Mucosa of descending colon (tissue), 3 donors: ENCODE results near the gene SLC7A5. TPM values are rescaled to one million over a fixed set of nuclear protein-coding genes. Genes with fewer than 3 reads are reported as not detected.
"Not testable (repeated sequence)": the region's sequence is repeated elsewhere in the genome, so short reads cannot be mapped to it uniquely, and the experiment has no call there.

Experiments used
- ATAC-seq: fragments of 200-7000 bp; cut with Tn5 transposase; one replicate; pipeline ENCODE4 v1.9.1; 2020; ENCODE audit warnings: mild to moderate bottlenecking, moderate library complexity
- DNase-seq, 3 donors: peaks; one replicate each; pipeline ENCODE4 v3.0.0-alpha.2; 2020
- H3K36me3 ChIP-seq: fragments of 200-600 bp; one replicate; pipeline ENCODE4 v1.8.0; 2021; ENCODE audit warnings: low read depth, mild to moderate bottlenecking
- H3K4me1 ChIP-seq: fragments of 200-600 bp; one replicate; pipeline ENCODE4 v1.8.0; 2021; ENCODE audit warnings: low read depth, mild to moderate bottlenecking
- H3K4me3 ChIP-seq: fragments of 200-600 bp; one replicate; pipeline ENCODE4 v1.8.0; 2021; ENCODE audit warnings: mild to moderate bottlenecking
- H3K9me3 ChIP-seq: fragments of 200-600 bp; one replicate; pipeline ENCODE4 v1.8.0; 2021; ENCODE audit warnings: mild to moderate bottlenecking
- intact Hi-C, 2 donors: fragments of 100-400 bp; cut with DNase I in 1 of 2; cut with micrococcal nuclease in 1 of 2; formaldehyde crosslinking; loops; one replicate each; pipeline versions ENCODE4 v1.11.0 to v1.11.1; 2022; cut with DNase I, micrococcal nuclease
- total RNA-seq, 3 donors: library from RNA; stranded (reverse); fragmentation: NEBNext Ultra II Directional in 2 of 3; extraction: Animal tissue kit (Norgen Biotek cat#: 25700) in 2 of 3; gene quantifications; one replicate each; pipeline versions ENCODE4 v1.2.1 to v1.2.4, GENCODE V29; 2021 to 2023
- TF ChIP-seq, protein P1 (sequence below): fragments of 200-600 bp; IDR thresholded peaks from one replicate; pipeline ENCODE4 v1.8.0; 2022; ENCODE audit warnings: antibody characterized with exemption, mild to moderate bottlenecking
- donor health status: DM: no; HTN: no; CAD: no; lungs with moderate emphysema.
- donor health status: DM: no; HTN: no; CAD: no.
- donor health status: DM: no; HTN: yes; CAD: no.

The SLC7A5 gene
- total RNA-seq, 3 donors from 2014 or later: 1.9 to 13.7 (median 8.1) TPM

- H3K36me3 ChIP-seq: no peaks in the 10 kb centered on the region
- no peaks in the 10 kb centered on the region for H3K4me1 ChIP-seq
- intact Hi-C loops: no loop called here
- ATAC-seq (no peak), DNase-seq (no peak)
- TF ChIP-seq, protein P1, sequence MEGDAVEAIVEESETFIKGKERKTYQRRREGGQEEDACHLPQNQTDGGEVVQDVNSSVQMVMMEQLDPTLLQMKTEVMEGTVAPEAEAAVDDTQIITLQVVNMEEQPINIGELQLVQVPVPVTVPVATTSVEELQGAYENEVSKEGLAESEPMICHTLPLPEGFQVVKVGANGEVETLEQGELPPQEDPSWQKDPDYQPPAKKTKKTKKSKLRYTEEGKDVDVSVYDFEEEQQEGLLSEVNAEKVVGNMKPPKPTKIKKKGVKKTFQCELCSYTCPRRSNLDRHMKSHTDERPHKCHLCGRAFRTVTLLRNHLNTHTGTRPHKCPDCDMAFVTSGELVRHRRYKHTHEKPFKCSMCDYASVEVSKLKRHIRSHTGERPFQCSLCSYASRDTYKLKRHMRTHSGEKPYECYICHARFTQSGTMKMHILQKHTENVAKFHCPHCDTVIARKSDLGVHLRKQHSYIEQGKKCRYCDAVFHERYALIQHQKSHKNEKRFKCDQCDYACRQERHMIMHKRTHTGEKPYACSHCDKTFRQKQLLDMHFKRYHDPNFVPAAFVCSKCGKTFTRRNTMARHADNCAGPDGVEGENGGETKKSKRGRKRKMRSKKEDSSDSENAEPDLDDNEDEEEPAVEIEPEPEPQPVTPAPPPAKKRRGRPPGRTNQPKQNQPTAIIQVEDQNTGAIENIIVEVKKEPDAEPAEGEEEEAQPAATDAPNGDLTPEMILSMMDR: no peak
- no peaks in the 10 kb centered on the region for H3K9me3 ChIP-seq
- no peak overlapping the region for H3K4me3 ChIP-seq
Measured at GRCh38 chr16:87874639-87875427, 5.5 kb upstream of the SLC7A5 start.

GRCh38 chr16:87870418-87871291, 1.3 kb upstream of the SLC7A5 start:
- not testable (repeated sequence) for ATAC-seq, H3K4me1 ChIP-seq, H3K9me3 ChIP-seq, H3K36me3 ChIP-seq, H3K4me3 ChIP-seq
- peak in 1 of 3 donors; percentile 56 for DNase-seq
- intact Hi-C loops: loop anchor here in 1 of 2 donors (2.0 kb wide), 1 partner anchor 92 kb away; no protein-coding TSS in a partner anchor

DNA sequence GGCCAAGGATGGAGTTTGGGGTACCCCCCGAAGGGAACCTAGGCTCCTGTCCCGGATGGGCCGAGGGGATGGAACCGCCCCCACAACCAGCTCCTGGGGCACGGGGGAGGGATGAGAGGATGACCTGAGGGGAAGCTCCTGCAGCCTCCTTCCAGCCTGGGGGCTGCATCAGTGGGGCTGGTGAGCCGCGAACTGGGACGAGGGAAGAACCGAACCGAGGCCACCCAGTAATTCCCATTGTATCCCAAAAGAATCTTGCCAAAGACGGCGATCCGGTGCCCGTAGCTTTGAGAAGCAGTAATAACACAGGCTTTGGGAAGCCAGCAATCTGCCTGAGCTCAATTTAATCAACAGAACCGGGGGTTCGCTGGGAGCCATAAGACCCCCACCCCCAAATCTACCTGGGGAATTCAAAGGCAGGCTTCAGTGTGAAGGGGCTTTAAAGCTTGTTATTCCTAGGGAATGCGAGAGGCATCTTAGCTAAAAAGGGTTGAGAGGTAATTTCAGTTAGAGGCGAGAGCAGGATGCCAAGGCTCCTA, 641 bp upstream of the SLC7A5 start:
- ATAC-seq, DNase-seq, H3K36me3 ChIP-seq, H3K4me1 ChIP-seq, H3K4me3 ChIP-seq, H3K9me3 ChIP-seq: not testable (repeated sequence)
- intact Hi-C loops: loop anchor here in 1 of 2 donors (2.0 kb wide), 1 partner anchor 91 kb away; no protein-coding TSS in a partner anchor

DNA sequence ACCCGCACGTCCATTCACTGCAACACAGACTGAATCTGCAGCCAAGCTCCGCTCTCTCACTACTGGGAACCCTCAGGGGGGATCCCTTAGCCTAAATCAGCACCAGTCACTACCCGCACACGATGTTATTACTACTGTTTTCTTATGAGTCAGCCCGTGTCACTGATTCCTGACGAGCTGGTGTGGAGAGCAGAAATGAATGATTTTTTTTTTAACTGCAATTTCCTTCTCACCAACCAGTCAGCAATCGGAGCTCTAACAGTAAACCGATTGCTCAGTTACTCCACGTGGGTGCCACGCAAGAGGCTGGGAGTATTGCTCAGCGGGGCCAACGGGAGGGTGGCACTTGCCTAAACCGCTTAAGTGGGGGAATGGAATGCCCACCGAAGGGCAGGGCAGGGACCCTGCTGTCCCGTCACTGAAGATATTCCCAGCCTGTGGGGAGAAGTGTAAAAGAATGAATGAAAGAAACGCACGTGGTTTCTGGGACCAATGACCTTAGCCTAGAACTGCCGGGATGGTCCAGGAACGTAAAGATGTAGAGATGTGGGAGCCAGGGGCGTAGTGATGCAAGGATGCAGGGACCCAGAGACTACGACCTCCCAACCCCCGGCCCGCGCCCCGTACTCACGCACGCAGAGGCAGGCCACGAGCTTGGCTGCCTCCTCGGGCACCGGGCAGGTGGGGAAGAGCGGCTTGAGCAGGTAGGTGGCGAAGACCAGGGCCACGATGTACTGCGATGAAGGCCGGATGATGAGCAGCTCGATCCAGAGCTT, 865 bp downstream of the SLC7A5 start:
- intact Hi-C loops, H3K4me3 ChIP-seq, H3K36me3 ChIP-seq, H3K4me1 ChIP-seq, H3K9me3 ChIP-seq: not testable (repeated sequence)
- ATAC-seq (peak; percentile 56), DNase-seq (peak in 1 of 3 donors; percentile 57)

DNA sequence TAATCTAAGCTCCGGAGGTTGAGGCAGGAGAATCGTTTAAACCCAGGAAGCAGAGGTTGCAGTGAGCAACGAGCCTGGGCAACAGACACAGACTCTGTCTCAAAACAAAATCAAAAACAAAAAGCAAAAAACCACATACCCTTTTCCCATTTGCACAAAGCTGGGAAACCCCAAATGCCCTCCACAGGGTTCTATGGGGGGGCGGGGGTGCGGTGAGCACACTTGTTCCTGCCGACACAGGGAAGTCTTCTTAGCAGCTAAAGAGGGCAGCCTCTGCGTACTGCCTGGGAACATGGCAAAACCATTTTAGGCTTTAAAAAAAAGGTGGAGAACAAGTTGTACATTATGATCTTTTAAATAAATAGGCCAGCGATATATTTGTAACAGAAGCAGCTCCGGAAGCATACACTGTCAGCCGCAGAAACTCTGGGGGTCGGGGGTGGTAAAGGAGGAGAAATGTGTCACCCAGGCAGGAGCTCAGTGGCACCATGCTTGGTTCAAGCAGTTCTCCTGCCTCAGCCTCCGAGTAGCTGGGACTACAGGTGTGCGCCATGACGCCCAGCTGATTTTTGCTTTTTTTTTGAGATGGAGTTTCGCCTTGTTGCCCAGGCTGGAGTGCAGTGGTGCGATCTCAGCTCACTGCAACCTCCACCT, 3.3 kb downstream of the SLC7A5 start:
- H3K9me3 ChIP-seq, H3K4me3 ChIP-seq, DNase-seq, H3K36me3 ChIP-seq, H3K4me1 ChIP-seq, intact Hi-C loops, ATAC-seq: not testable (repeated sequence)

DNA sequence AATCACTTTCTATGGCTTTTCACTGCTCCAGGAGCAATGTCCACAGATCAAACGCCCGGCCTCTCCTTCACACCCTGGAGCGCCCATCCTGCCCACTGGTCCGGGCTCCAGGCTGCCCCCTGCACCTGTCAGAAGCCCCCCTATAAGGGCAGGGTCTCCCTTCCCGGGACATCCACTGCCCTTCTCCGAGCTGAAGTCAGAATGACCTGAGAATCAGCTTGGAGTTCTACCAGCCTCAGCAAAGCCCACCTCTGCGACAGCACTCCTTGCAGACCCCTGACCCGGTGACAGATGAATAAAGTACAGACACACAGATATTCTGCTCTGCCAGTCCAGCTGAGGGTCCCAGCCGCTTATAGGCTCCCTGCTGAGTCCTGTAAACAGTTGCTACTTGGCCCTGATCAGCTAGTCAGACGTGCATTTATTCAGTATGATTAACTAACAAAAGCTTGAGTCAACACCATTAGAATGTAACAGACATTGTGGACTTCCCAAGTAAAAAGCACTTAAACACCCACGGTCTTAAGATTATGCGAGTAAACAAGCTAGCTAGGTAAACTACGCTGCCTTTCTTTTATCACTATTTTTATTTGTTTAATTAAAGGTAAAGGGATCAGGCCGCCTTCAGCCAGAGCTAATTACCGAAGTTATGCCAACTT, 4.8 kb downstream of the SLC7A5 start:
- no peaks in the 10 kb centered on the region for H3K36me3 ChIP-seq
- intact Hi-C loops: no loop called here
- H3K4me1 ChIP-seq: no peaks in the 10 kb centered on the region
- no peak overlapping the region for H3K4me3 ChIP-seq
- ATAC-seq (no peak), DNase-seq (no peak)
- TF ChIP-seq, protein P1: no peak
- H3K9me3 ChIP-seq: no peaks in the 10 kb centered on the region

DNA sequence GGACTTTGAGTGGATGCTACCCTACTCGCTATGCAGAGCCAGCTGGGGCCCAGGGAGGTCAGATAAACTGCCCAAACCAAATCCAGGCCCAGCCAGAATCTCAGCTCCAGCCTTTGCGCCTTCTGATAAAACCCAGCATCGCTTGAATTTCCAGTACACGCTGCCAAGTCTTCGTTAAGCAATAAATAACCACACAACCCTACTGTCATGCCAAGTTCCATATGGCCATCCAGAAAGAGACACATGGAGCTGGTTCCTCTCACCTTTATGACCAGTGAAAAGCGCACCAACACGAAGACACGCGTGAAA, 6.0 kb downstream of the SLC7A5 start:
- H3K36me3 ChIP-seq, H3K9me3 ChIP-seq, DNase-seq, intact Hi-C loops, ATAC-seq, H3K4me3 ChIP-seq, H3K4me1 ChIP-seq: not testable (repeated sequence)

DNA sequence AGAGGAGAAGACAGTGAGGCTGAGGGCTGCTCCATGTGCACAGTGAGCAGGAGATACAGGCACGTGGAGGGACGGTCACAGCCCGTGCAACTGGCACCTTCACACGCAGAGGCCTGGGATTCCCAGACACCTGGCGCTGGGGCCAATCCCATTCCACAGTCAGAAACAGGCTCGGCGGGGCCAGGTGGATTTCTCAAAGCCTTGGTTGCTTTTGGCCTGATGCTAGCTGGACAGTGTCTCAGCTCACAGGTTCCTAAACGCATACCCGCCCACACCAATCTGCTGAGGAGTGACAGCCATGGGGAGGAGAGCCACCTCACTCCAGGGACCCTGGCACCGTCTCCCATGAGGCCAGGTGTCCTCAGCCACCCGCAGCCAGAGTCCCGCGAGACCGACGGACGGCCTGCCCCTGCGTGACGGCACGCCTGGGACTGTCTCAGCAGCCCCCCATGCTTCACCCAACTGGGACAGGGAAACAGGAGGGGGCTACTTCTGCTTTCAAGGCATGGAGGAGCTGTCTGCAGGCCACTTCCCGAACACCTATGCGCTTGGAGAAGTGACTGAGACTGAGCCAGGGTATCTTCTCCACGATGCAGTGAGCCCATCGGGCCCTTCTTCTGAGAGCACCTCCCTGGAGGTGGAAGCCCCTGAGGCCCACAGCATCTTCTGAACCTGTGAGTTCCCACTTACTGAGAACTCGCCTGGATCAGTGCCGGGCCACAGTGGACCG, 6.5 kb downstream of the SLC7A5 start:
- H3K36me3 ChIP-seq, H3K4me3 ChIP-seq, H3K9me3 ChIP-seq, ATAC-seq, intact Hi-C loops, H3K4me1 ChIP-seq, DNase-seq: not testable (repeated sequence)

DNA sequence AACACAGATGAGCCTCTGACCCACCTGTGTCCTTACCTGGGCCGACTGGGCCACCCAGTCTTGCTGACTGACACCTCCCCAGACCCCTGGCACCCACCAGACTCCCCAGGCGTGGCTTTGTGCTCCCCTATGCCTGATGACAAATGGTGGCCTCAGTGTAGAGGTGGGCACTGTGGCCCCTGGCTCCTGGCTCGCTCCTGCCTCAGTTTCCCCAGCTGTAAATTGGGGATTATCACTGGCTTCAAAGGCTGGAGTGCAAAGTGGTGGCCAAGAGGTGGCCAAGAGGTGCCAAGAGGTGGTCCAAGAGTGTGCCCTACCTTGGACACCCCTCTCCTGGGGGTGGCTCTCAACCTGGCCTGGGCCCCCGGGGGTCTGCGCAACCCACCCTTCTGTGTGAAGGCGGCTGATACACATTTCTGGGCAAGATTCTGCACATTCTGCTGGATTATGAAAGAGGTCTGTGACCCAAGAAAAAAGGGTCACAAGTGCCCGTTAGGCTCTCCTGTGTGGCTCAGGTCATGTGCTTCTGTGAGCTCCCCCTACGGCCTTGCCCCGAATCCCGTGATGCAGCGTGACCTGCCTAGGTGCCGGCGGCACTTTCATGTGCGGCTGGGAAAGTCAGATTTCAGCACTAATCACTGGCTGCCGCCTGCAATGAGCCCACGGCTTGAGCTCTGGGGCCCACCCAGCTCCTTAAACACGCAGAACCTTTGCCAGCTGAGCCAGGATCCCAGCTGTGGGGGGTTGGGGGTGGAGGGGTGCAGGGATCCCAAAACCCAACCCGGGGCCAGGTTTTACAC, 7.8 kb downstream of the SLC7A5 start:
- H3K9me3 ChIP-seq, H3K36me3 ChIP-seq, ATAC-seq, intact Hi-C loops, H3K4me3 ChIP-seq, H3K4me1 ChIP-seq, DNase-seq: not testable (repeated sequence)
